Measurements from ENCODE around the gene BMP2K. TPM values are rescaled to one million over a fixed set of nuclear protein-coding genes. Genes with fewer than 3 reads are reported as not detected.
"Not testable (repeated sequence)": the region's sequence is repeated elsewhere in the genome, so short reads cannot be mapped to it uniquely, and the experiment has no call there.

BMP2K gene
- total RNA-seq, 2 experiments from 2014 or later = 10.6 to 14.5 TPM

DNA sequence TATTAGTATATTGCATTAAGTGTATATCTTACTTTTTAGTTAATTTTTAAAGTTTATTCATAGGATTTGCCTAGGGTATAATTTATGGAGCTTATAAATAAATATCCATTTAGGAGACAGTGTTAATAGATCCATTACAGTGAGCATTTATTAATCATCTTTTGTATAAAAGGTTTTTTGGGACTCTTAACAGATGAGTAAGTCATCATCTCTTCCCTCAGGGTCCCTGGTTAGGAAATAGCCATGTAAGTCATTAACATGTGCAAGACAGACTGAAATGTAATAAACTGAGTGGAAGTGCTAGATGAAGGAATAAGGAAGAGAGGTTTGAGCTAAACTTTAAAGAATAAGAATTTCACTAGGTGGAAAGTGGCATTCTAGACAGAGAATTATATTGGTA is 93.9 kb downstream of the BMP2K start:
- Mint-ChIP-seq H3K9me3 (ENCODE audit: low read depth) (no peaks in the 10 kb centered on the region), H3K27ac (no peak overlapping the region), H3K4me3 (no peak overlapping the region), H3K4me1 (no peaks in the 10 kb centered on the region), H3K27me3 (no peaks in the 10 kb centered on the region), H3K36me3 (ENCODE audit: low read depth) (peaks cover 14% of the 10 kb centered on the region)
- intact Hi-C loops (cut with DNase I, micrococcal nuclease) = no loop called here
- no peak for ATAC-seq
- DNase-seq = no peak
- POLR2A ChIA-PET = no interaction called here
- CTCF ChIA-PET = no interaction called here

DNA sequence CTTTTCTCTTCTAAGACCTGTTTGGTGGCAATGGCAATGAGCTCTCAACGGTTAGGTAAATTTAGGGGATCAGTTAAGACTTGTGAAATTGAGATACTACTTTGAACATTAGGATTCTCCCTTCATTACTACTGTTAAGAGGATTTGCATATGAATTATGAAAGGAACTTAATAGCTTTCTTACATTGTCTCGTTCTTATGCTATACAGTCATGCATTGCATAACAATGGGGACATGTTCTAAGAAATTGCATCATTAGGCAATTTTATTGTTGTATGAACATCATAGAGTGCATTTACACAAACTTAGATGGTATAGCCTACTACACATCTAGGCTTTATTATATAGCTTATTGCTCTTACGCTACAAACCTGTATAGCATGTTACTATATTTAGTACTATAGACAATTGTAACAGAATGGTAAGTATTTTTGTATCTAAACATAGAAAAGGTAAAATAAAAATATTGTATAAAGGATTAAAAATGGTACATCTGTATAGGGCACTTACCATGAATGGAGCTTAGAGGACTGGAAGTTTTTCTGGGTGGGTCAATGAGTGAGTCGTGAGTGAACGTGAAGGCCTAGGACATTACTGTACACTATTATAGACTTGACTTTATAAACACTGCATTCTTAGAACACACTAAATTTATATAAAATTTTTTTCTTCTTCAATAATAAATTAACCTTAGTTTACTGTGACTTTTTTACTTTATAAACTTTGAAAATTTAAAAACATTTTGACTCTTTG is 100.6 kb downstream of the BMP2K start:
- H3K36me3 Mint-ChIP-seq (ENCODE audit: low read depth) = peaks cover 11% of the 10 kb centered on the region
- H3K27ac Mint-ChIP-seq = no peak overlapping the region
- no peaks in the 10 kb centered on the region for H3K9me3 Mint-ChIP-seq (ENCODE audit: low read depth)
- H3K27me3 Mint-ChIP-seq = no peaks in the 10 kb centered on the region
- ATAC-seq (no peak), DNase-seq (no peak)
- H3K4me1 Mint-ChIP-seq = no peaks in the 10 kb centered on the region
- intact Hi-C loops (cut with DNase I, micrococcal nuclease) = no loop called here
- H3K4me3 Mint-ChIP-seq = no peak overlapping the region
- CTCF ChIA-PET = no interaction called here
- POLR2A ChIA-PET = no interaction called here

DNA sequence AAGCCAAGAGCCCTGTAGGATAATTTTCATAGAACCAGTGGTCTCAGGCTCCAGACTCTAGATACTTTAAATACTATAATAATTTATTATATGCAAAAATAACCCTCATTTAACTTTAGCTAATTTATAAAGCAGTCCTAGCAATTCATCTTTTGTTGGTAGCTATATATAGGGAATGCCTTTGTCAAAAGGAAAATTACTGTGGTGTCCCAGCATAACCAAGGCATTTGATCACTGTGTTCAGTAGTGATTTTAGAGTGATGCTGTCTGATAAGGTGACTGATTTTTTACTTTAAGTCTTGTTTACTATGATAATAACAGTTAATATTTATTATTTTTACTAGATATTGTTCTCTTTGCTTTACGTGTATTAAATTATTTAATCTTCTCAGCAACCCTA is 101.9 kb downstream of the BMP2K start:
- no peak overlapping the region for H3K27ac Mint-ChIP-seq
- H3K9me3 Mint-ChIP-seq (ENCODE audit: low read depth) = no peaks in the 10 kb centered on the region
- no peak for DNase-seq
- POLR2A ChIA-PET = no interaction called here
- intact Hi-C loops (cut with DNase I, micrococcal nuclease) = no loop called here
- H3K36me3 Mint-ChIP-seq (ENCODE audit: low read depth) = peaks cover 2% of the 10 kb centered on the region
- ATAC-seq = no peak
- CTCF ChIA-PET = no interaction called here
- H3K27me3 Mint-ChIP-seq = no peaks in the 10 kb centered on the region
- no peaks in the 10 kb centered on the region for H3K4me1 Mint-ChIP-seq
- H3K4me3 Mint-ChIP-seq = no peak overlapping the region

DNA sequence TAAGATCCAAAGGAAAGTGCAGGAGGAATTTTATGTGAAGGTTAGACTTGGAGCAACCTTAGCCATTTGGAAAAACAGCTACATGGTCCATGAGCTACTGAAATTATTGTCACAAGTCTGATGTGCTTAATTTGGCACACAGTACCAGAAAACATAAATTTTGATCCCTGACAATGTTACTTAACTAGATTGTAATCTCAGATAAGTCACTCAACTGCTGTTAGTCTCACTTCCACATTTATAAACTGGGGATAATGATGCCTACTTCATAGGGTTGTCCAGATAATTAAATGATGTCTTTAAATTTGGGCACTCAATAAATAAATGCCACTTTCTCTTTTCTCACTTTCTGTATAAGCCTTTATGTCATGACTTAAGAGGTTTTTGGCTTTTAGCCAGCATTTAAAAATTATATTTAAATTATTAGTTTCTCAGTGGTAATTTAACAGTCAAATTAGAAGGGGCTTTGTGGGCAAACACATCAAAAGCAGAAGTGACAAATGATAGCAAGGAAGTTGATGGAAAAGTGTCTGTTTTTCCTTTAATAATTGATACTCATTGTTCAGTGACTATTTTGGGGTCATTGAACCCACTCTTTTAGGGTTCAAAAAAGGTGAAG is 104.8 kb downstream of the BMP2K start:
- Mint-ChIP-seq H3K4me3 (no peak overlapping the region), H3K4me1 (no peaks in the 10 kb centered on the region), H3K27me3 (no peaks in the 10 kb centered on the region), H3K36me3 (ENCODE audit: low read depth) (no peaks in the 10 kb centered on the region), H3K9me3 (ENCODE audit: low read depth) (no peaks in the 10 kb centered on the region), H3K27ac (no peak overlapping the region)
- intact Hi-C loops (cut with DNase I, micrococcal nuclease) = no loop called here
- ATAC-seq (no peak), DNase-seq (no peak)
- ChIA-PET POLR2A (no interaction called here), CTCF (no interaction called here)

DNA sequence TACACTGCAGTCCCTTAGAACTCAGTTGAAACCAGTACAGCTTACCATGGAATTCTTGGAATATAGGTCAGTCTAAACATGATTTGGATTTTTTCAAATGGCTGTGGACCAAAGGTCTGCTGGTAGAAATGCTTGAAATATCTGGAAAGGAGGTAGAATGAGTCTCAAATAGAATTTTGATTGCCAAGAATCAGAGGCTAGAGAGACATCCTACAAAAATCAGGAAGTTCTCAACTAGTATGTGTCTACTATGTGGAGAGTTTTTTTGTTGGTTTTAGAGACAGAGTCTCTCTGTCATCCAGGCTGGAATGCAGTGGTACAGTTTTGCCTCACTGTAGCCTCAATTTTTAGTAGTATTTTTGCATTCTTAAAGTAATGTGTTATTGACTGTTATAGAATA is 109.4 kb downstream of the BMP2K start:
- Mint-ChIP-seq H3K4me1 (no peaks in the 10 kb centered on the region), H3K9me3 (ENCODE audit: low read depth) (no peaks in the 10 kb centered on the region), H3K27me3 (no peaks in the 10 kb centered on the region), H3K27ac (no peak overlapping the region), H3K36me3 (ENCODE audit: low read depth) (peaks cover 4% of the 10 kb centered on the region), H3K4me3 (no peak overlapping the region)
- ChIA-PET POLR2A (no interaction called here), CTCF (no interaction called here)
- ATAC-seq (no peak), DNase-seq (no peak)
- intact Hi-C loops (cut with DNase I, micrococcal nuclease) = no loop called here

DNA sequence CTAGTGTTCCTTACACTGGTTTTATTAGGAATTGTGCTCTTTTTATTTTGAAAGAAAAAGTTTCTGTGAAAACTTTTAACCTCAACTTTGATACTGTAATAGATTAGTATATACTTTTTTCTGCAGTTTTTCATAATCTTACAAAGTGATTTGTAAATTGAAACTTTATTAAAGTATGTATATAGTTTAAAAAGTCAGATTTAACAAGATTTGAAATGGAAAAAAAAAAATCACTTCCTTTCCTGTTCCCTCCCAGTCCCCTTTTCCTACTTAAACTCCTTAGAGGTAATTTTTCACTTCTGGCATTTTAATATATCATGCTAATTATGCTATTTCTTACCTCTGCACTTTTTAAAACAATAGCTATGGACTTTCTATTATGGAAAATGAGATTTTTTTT is 113.8 kb downstream of the BMP2K start:
- Mint-ChIP-seq H3K9me3 (ENCODE audit: low read depth) (no peaks in the 10 kb centered on the region), H3K4me3 (no peak overlapping the region), H3K27me3 (no peaks in the 10 kb centered on the region), H3K4me1 (no peaks in the 10 kb centered on the region), H3K27ac (no peak overlapping the region), H3K36me3 (ENCODE audit: low read depth) (peaks cover 10% of the 10 kb centered on the region)
- DNase-seq (no peak), ATAC-seq (no peak)
- CTCF ChIA-PET = no interaction called here
- intact Hi-C loops (cut with DNase I, micrococcal nuclease) = no loop called here
- POLR2A ChIA-PET = no interaction called here

DNA sequence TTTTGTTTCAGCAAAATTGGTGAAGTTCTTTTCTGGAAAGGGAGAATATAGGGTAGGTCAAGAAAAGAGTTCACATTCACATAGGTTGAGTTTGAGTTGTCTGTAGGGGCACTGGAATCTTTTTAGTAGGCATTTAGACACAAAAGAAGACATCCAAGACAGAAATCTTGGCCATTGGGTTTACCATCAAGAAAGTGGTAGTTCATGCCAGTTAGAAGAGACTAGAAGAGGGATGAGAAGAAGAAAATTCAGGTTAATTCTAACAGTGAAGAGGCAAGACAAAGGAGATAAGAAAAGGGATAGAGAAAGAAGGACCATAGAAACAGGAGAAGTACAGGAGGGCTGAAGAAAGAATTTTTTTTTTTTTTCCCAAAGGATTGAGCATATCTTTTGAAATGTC is 123.2 kb downstream of the BMP2K start:
- no peaks in the 10 kb centered on the region for H3K27me3 Mint-ChIP-seq
- no peak for DNase-seq
- ATAC-seq = no peak
- intact Hi-C loops (cut with DNase I, micrococcal nuclease) = no loop called here
- H3K9me3 Mint-ChIP-seq (ENCODE audit: low read depth) = no peaks in the 10 kb centered on the region
- H3K36me3 Mint-ChIP-seq (ENCODE audit: low read depth) = peaks cover 7% of the 10 kb centered on the region
- no peaks in the 10 kb centered on the region for H3K4me1 Mint-ChIP-seq
- POLR2A ChIA-PET = no interaction called here
- CTCF ChIA-PET = interaction anchor here (2.3 kb wide), 1 partner anchor 54 kb away, joined by 5 read pairs; no protein-coding TSS in a partner anchor
- H3K4me3 Mint-ChIP-seq = no peak overlapping the region
- no peak overlapping the region for H3K27ac Mint-ChIP-seq

DNA sequence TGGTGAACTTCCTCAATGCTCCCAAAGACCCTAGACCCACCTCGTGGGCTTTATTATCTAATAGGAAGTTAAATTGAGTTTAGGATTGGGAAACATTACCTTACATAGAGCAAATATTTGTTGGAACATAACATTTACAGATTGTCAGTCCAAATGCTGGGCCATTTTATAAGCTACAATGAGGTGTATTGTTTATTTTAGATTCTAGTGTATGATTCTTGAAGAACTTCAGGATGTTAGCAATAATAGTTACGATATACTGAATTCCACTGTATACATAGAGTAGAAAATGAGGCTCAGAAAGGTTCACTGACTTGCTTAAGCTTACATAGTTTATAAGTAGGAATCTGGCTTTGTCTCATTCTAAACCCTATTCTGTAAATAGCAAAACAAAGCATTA is 125.7 kb downstream of the BMP2K start:
- H3K27me3 Mint-ChIP-seq = no peaks in the 10 kb centered on the region
- H3K27ac Mint-ChIP-seq = no peak overlapping the region
- no peaks in the 10 kb centered on the region for H3K4me1 Mint-ChIP-seq
- POLR2A ChIA-PET = no interaction called here
- no peaks in the 10 kb centered on the region for H3K36me3 Mint-ChIP-seq (ENCODE audit: low read depth)
- CTCF ChIA-PET = no interaction called here
- intact Hi-C loops (cut with DNase I, micrococcal nuclease) = no loop called here
- H3K9me3 Mint-ChIP-seq (ENCODE audit: low read depth) = no peaks in the 10 kb centered on the region
- DNase-seq = no peak
- no peak overlapping the region for H3K4me3 Mint-ChIP-seq
- ATAC-seq = no peak

DNA sequence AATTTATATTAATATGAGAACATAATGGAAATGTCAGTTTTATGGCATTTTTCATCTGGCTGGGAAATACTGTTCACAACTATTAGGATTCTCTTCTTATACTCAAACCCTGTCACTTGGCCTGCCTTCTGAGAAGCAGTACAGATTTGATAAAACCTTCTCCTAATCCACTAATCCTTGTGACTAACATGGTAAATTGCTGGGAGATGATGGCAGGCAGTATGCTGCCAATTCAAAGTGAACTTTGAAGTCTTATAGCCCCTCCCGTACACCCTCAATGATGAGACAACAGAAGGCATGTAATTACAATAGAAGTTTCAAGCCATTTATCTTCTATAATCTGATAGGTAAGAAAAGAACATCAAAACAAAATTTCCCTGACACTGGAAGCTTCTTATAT is 126.1 kb downstream of the BMP2K start:
- H3K4me3 Mint-ChIP-seq = no peak overlapping the region
- H3K9me3 Mint-ChIP-seq (ENCODE audit: low read depth) = no peaks in the 10 kb centered on the region
- no peak overlapping the region for H3K27ac Mint-ChIP-seq
- DNase-seq = no peak
- no peaks in the 10 kb centered on the region for H3K36me3 Mint-ChIP-seq (ENCODE audit: low read depth)
- H3K27me3 Mint-ChIP-seq = no peaks in the 10 kb centered on the region
- no peaks in the 10 kb centered on the region for H3K4me1 Mint-ChIP-seq
- ChIA-PET CTCF (no interaction called here), POLR2A (no interaction called here)
- intact Hi-C loops (cut with DNase I, micrococcal nuclease) = no loop called here
- ATAC-seq = no peak

DNA sequence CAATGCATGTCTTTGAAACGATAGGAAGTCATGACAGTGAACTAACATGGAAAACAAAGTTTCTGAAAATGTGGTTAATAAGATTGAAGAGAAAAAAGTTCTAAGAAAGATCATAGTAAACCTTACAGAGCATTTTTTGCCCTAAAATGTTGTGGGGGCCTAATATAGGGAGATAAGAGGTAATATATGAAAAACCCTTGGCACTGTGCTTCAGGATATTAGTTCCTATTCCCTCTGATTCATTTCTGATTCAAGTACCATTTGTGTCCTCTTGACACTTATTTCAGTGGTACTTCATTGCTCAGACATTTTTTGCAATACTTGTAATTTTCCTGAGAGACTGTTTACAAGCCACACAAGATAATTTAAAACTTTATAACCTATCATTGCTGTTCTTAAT is 128.0 kb downstream of the BMP2K start:
- DNase-seq (no peak), ATAC-seq (no peak)
- intact Hi-C loops (cut with DNase I, micrococcal nuclease) = no loop called here
- Mint-ChIP-seq H3K9me3 (ENCODE audit: low read depth) (no peaks in the 10 kb centered on the region), H3K27me3 (no peaks in the 10 kb centered on the region), H3K4me3 (no peak overlapping the region), H3K36me3 (ENCODE audit: low read depth) (no peaks in the 10 kb centered on the region), H3K4me1 (no peaks in the 10 kb centered on the region), H3K27ac (no peak overlapping the region)
- POLR2A ChIA-PET = no interaction called here
- CTCF ChIA-PET = no interaction called here

DNA sequence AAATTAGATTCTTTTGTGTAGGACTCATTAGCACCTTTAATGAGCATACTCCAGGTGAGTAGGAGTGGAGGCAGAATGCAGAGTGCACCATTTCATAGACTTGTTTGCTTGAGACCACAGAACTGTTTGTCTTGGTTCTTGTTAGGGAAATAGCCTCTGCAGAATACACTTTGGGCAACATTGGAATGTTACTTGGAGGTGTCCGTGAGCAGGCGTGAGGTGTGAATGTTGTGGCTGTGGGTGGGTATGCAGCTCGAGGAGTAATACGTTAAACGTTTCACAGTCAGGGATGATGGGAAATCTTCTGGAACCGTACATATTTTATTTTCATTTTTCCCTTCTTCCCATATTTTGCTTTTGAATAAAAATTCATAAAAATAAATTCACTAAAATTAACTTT is 131.5 kb downstream of the BMP2K start:
- ATAC-seq = no peak
- peaks cover 19% of the 10 kb centered on the region for H3K36me3 Mint-ChIP-seq (ENCODE audit: low read depth)
- no peaks in the 10 kb centered on the region for H3K27me3 Mint-ChIP-seq
- no peaks in the 10 kb centered on the region for H3K9me3 Mint-ChIP-seq (ENCODE audit: low read depth)
- H3K4me3 Mint-ChIP-seq = no peak overlapping the region
- H3K27ac Mint-ChIP-seq = no peak overlapping the region
- intact Hi-C loops (cut with DNase I, micrococcal nuclease) = no loop called here
- H3K4me1 Mint-ChIP-seq = no peaks in the 10 kb centered on the region
- ChIA-PET CTCF (no interaction called here), POLR2A (no interaction called here)
- DNase-seq = no peak

DNA sequence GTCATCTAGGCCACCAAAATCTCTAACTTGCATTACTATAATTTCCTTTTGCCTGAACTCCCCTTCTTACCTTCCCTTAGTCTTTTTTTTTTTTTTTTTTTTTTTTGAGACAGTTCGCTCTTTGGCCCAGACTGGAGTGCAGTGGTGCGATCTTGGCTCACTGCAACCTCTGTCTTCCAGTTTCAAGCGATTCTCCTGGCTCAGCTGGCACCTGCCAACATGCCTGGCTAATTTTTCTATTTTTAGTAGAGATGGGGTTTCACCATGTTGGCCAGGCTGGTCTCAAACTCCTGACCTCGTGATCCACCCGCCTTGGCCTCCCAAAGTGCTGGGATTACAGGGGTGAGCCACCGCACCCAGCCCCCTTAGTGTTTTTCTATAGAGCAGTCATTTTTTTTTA is 132.8 kb downstream of the BMP2K start:
- H3K27me3 Mint-ChIP-seq; H3K9me3 Mint-ChIP-seq (ENCODE audit: low read depth); DNase-seq; H3K27ac Mint-ChIP-seq; POLR2A ChIA-PET; CTCF ChIA-PET; H3K4me1 Mint-ChIP-seq; ATAC-seq; intact Hi-C loops (cut with DNase I, micrococcal nuclease); H3K4me3 Mint-ChIP-seq: not testable (repeated sequence)
- H3K36me3 Mint-ChIP-seq (ENCODE audit: low read depth) = peaks cover 19% of the 10 kb centered on the region
